ENCODE data around the gene ADISSP.

Gene ADISSP

GRCh38 chr20:3778976-3779375 lies 11.4 kb upstream of the ADISSP start:
- DNase-seq, result no peak

GRCh38 chr20:3777716-3778629 lies 10.4 kb upstream of the ADISSP start:
- peak; percentile 89 for DNase-seq

- peak; percentile 73 for DNase-seq
Observed at GRCh38 chr20:3777381-3777715, 9.8 kb upstream of the ADISSP start.

- DNase-seq, result no peak
Observed at GRCh38 chr20:3775457-3776108, 8.0 kb upstream of the ADISSP start.

- no peak for DNase-seq
Observed at GRCh38 chr20:3771552-3772058, 4.1 kb upstream of the ADISSP start.

GRCh38 chr20:3768342-3769130 lies 983 bp upstream of the ADISSP start:
- DNase-seq, result peak; percentile 79

GRCh38 chr20:3767110-3767426 lies 485 bp downstream of the ADISSP start:
- no peak for DNase-seq

GRCh38 chr20:3766422-3767109 lies 987 bp downstream of the ADISSP start:
- DNase-seq, result no peak

- DNase-seq, result no peak
Observed at GRCh38 chr20:3765171-3765882, 2.2 kb downstream of the ADISSP start.

GRCh38 chr20:3764659-3765058 lies 2.9 kb downstream of the ADISSP start:
- no peak for DNase-seq

- no peak for DNase-seq
Observed at GRCh38 chr20:3763671-3764601, 3.6 kb downstream of the ADISSP start.

- peak; percentile 24 for DNase-seq
Observed at GRCh38 chr20:3760655-3761348, 6.8 kb downstream of the ADISSP start.

GRCh38 chr20:3759884-3760283 lies 7.7 kb downstream of the ADISSP start:
- DNase-seq, result no peak

- DNase-seq, result no peak
Observed at GRCh38 chr20:3759316-3759823, 8.2 kb downstream of the ADISSP start.

GRCh38 chr20:3758566-3758965 lies 9.0 kb downstream of the ADISSP start:
- DNase-seq, result no peak

- no peak for DNase-seq
Observed at GRCh38 chr20:3757268-3757667, 10.3 kb downstream of the ADISSP start.

GRCh38 chr20:3755814-3756480 lies 11.6 kb downstream of the ADISSP start:
- no peak for DNase-seq

- no peak for DNase-seq
Observed at GRCh38 chr20:3755269-3755668, 12.3 kb downstream of the ADISSP start.

GRCh38 chr20:3754276-3754630 lies 13.3 kb downstream of the ADISSP start:
- DNase-seq, result no peak

Data from NCI-H510A treated with DMSO at 0.1 percent for 48 hours (cell line).